Fibroblast of skin of left quadriceps (primary cell): ENCODE results near the gene PSMB1.

Source experiments
- DNase-seq, 2 experiments: peaks; one replicate each; pipeline ENCODE4 v3.0.0-alpha.2; 2013; ENCODE audit warnings: low read depth in 2 of 2

PSMB1 gene

DNA sequence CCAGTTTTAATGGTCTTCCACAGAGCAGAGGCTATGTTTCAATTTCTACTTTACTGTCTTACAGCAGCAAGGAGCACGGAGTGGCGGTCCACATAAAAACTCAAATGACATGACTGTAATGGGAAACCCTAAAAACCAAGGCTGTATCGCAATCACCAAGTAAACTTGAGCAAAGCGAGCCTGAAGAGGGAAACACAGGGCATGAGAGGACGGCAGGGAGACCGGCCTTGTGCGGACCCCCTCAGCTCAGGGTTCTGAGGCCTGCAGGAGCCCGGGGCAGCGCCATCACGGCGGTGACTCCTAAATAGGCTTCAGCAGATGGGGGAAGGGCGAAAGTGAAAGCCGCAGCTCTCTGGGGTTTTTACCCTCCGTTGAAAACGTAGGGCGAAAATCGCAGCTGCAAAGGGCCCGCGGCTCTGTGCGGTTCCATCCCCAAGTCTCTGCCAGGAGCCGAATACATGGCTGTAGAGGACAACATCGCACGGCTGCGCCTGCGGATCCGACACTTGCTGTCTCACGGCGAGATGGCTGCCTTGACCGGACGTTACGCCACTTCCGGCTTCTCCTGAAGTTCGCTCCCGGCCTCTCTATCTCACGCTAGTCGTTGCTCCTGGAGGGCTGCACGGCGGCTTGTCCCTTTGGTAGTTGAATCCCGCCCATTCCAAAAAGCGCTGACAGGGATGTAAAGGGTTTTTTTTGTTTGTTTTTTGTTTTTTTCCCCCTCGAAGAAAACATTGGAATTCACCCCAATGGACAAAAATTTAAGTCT is at the start of gene PSMB1:
Gene PSMB1, minus strand, starts transcription at position 543 of the 769 bp plus-strand sequence. Its CDS starts 65 bp downstream, at position 478.
- peak; percentile 80 to 85 for DNase-seq

DNA sequence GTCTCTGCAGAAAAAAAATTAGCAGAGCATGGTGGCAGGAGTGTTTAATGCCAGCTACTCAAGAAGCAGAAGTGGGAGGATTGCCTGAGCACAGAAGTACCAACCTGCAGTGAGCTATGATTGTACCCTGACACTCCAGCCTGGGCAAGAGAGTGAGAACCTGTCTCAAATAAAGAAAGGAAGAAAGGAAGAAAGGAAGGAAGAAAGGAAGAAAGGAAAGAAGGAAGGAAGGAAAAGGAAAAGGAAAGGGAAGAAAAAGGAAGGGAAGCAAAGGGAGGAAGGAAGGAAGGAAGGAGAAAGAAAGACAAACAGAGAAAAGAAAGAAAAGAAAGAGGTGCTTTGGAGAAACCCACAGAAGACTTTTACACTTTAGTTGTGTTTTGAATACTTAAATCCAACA is 44.2 kb upstream of the PSMB1 start:
- DNase-seq: no peak

DNA sequence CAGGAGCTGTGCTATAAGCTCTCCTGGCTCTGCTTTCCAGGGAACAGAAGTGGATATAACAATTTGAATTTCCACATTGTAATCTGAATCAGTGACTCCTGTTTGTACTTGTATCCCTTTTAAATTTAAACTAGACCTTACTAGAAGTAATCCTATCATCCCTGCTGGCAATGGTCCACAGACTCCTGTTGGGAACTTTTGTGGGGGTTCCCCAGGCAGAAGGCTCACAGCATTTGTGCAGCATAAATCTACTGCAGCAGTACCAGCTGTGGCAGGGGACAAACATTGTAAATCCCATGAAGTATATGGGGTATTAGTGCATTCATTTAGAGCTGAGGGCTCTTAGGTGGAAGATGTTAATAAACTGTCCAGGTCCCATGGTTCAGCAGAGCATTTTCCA is 43.3 kb upstream of the PSMB1 start:
- no peak for DNase-seq

DNA sequence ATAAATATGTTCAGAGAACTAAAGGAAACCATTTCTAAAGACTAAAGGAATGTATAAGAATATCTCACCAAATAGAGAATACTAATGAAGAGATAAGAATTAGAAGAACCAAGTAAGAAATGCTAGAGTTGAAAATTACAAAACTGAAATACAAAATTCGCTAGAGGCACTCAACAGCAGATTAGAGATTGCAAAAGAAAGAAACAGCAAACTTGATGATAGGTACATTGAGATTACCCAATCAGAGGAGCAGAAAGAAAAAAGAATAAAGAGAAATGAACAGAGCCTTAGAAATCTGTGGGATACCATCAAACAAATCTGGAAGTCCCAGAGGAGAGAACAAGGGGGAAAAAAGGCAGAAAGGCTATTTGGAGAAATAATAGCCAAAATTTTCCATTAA is 37.6 kb upstream of the PSMB1 start:
- no peak for DNase-seq

DNA sequence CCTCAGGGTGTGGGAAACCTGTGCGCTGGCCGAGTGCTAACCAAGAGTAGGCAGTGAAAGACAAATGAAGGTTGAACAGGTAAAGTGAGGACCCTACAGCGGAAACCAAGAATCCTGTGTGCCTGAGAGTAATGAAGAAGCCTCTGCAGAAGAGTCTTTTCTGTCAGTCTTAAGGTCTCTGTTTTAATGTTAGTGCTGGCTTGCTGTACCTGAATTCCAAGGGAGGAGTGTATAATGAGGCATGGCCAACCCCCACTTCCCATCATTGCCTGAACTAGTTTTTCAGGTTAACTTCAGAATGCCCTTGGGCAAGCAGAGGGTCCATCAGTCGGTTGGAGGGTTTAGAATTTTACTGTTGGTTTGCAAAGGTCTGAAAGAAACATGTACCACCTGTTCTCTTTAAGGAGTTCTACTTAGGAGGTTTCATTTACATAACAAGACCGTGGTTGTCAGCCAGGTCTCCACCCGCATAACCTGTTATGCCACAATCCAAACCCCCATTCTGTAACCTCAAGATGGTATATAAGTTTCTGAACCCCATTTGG is 31.9 kb upstream of the PSMB1 start:
- DNase-seq: no peak

DNA sequence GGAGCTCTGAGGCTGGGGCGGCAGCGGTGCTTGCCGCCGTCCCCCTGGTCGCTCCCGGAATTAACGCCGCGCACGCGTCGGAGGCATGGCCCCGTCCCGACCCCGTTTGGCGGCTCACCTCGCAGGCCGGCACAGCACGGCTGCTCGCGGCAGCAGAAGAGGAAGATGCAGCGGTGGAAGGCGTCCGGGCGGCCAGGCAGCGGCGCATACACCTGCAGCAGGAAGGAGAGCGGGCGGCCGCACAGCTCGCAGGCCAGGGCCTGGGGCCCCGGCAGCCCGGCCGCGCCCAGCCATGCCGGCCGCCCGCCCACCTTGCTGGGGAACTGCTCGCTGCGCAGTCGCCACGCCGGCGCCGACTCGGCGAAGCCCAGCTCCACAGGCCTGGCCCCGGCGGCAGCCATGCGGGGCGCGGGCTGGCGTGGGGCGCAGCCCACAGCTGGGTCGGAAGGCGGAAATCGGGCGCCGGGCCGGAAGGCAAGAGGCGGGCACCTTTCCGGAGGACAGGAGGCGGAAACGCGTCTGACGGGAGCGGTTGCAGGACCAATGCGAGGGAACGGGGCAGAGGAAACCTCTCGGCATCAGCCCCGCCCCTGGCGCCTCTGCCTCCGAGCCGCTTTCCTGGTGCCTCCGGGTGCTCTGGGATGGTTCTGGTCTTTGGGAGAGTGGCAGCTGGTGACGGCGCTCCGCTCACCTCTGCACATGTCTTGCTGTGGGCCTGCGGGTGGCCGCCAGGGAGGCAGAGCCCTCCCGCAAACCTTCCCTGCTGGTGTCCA is 31.3 kb upstream of the PSMB1 start, which contains the start of gene PDCD2:
Gene PDCD2, minus strand, starts transcription at position 457 of the 773 bp plus-strand sequence. Its CDS starts 56 bp downstream, at position 401.
- DNase-seq: peak; percentile 64 to 66

DNA sequence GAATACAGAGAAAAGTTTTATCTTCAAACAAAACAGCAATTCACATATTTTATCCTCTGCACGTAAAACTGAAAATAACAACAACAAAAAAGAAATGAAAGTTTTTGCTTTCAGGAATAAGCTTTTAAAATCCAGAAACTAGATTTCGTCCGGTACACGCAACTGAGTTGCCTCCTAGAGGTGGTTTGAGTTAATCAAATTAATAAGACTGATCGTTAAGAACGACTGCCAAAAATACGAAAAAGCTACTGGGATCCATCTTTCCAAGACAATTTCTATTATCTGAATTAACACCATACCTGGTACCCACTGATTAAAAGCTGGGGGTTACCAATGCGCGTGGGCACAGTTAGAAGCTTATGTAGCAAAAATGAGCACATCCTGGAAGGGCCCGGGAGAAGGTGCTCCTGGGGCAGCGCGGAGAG is 30.7 kb upstream of the PSMB1 start:
- no peak for DNase-seq

DNA sequence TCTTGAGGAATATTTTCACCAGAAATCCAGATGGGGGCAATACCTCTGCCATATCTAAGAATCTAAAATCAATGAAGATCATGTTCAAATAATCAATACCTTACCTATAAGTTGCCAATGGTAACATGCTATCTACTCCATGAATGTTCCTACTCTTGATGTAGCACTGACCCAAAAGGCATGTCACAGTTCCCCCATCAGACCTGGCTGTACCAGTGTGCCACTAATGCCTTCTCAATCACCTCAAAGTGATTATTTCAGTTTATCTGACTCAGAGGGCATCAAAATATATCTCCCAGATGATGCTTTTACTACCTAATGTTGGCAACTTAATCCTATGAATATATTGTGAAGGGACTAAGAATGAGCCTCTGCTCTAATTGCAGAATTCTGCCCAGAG is 25.8 kb upstream of the PSMB1 start:
- no peak for DNase-seq

DNA sequence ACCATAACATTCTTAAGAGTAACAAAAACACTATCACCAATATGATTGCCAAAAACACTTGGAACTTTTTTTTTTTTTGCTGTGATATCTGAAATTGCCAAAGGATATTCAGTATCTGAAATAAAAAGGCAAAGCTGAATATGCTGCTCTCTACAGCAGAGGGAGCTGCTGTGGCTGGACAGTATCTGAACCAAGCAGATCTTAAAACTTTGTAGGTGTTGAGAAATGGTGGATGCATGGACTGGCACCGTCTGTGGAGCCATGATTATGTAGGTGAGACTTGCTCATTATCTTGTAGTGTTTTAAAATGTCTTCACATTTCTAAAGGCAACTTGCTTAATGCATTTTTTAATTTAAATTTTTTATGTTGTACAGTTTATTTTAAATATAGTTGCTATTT is 22.1 kb upstream of the PSMB1 start:
- no peak for DNase-seq

DNA sequence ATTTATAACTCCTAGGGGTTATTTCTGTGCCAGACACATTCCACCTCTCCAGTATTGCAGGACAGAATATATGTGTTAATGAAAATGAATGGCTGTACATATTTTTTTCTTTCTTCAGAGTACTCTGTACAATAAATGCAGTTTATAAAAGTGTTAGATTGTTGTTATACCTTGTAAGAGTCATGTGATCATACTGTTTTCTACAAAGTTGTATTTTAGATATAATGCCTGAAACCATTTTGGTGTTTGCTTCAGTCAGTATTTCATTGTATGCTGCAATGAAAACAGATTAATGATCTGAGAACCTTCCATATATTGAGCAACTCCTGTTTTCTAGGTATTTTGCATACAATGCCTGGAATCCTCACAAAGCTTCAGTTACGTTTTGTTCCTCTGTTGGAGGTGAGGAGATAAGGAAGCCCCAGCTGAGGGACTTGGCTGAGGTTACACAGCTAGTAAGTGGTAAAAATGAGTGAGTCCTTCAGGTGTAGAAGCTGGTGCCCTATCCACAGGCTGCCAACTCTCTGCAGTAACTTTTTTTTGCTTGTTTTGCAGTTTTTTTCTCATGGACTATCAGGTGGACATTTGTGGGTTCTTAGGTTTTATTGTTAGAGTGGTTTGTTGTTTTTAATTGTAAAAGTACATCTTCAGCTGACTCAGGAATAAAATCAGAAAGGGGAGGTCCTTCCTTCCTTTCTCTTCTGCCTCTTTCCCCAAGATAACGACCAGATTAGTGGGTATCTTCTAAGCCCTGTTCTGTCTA is 19.8 kb upstream of the PSMB1 start:
- DNase-seq: no peak

DNA sequence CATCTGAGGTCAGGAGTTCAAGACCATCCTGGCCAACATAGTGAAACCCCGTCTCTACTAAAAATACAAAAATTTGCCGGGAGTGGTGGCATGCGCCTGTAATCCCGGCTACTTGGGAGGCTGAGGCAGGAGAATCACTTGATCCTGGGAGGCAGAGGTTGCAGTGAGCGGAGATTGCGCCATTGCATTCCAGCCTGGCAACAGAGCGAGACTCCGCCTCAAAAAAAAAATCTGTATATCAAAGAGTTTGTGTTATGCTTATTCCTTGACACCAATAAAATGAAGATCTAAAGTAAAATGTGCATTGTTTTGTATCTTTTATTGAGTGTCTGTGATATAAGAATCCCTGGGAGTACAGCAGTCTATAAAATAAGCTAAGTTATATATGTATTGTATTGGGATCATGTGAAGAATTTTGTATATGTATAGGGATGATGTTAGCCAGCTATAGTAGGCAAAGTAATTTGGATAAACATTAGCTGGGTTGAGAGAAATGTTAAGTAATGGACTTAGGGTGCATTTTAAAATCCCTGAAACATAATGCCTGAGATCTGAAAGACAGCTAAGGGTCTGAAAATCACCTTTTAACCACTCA is 11.9 kb upstream of the PSMB1 start:
- no peak for DNase-seq

DNA sequence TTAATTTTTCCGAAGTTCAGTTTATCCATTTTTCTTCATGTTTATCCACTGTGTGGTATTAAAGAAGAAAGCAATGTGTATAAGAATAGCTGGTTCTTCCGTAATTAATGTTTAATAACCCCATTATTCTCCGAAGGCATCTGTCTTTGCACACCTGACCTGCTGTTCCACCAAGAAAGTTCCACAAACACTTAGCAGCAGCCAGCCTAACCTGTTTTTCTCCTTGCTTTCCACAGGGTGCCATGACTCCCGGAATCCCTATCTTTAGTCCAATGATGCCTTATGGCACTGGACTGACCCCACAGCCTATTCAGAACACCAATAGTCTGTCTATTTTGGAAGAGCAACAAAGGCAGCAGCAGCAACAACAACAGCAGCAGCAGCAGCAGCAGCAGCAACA is 8.4 kb upstream of the PSMB1 start:
- no peak for DNase-seq

DNA sequence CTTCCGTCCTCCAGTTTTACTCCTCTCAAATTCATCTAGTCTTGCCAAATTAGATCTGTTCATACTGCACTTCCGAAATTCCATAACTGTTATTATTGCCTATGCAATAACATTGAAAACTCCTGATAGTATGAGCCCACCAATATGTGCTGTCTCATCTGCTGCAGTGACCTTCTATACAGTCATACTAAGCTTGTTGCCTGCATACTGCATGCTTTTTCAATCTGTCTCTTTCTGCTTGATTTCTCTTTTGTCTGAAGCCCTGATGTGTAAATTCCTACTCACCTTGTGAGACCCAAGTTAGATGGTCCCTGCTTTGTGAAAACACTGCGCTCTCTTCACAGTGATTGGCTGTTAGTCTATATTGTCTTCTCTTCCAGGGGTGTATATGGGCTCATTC is 2.2 kb upstream of the PSMB1 start:
- DNase-seq: no peak

DNA sequence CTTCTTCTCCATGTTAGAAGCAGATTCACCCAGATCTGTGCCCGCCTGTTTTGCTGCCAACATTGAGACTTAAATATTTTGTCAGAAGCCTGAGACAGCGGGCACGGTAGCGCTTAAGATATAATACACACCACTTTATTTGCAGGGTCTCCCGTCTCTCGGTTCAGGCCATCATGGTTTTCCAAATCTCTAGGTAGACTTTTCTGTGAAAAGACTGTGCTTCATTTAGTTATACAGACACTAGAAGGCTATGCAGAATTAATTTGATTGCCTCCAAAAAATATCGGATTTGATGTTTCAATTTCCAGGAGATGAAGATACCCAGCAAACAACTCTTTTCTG is 1.7 kb upstream of the PSMB1 start:
- no peak for DNase-seq

DNA sequence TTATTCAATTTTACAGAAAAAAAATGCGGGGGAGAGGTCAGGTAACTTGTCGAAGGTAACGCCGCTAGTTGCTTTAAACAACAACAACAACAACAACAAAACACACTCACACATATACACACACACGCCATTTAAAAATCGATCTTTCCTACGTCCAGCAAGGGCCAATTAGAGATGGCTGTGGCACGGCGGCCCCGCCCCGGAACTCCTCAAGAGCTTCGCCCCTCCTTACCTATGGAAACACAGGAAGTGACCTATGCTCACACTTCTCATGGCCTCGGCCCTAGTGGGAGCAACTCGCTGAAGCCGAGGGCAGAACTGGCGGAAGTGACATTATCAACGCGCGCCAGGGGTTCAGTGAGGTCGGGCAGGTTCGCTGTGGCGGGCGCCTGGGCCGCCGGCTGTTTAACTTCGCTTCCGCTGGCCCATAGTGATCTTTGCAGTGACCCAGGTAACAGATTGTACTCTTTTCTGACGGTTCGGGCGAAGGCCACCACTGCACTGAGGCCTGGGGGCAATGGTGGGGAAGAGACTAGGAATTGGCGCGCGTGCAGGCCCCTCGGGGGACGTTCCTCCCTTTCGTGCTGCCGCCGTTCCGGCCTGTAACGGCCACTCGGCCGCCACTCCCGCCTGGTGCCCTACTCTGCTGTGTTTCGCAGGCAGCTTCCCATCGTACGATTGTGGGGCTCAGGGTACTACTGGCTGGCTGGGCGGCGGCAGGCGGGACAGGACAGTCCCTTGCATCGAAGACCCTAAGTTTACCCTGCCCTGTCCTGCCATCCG is 1.1 kb upstream of the PSMB1 start, which contains the start of gene TBP:
Gene TBP, plus strand, starts transcription at position 357 of the 783 bp plus-strand sequence. CDS start 2,661 bp downstream, outside the sequence.
- peak; percentile 96 for DNase-seq

DNA sequence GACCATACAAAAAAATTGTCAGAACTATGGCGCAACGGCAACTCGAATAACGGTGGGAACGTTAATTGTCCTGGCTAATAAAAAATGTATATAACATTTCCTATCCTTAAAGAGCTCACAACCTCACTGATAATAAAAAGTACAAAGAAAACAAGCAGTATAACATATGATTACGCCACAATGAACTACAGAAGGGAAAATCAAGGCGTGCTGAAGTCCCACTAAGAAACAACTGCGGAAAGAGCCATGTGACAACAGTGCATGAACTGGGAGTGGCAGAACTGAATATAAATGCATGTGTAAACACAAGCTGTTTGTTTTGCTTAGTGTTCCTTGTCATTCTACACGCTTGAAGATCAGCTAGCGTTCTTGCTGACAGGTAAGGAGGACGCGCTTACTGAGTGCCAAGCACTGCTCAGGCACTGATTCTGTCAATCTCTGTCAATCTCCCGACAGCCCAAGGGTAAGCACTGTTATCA is 466 bp upstream of the PSMB1 start:
- no peak for DNase-seq

DNA sequence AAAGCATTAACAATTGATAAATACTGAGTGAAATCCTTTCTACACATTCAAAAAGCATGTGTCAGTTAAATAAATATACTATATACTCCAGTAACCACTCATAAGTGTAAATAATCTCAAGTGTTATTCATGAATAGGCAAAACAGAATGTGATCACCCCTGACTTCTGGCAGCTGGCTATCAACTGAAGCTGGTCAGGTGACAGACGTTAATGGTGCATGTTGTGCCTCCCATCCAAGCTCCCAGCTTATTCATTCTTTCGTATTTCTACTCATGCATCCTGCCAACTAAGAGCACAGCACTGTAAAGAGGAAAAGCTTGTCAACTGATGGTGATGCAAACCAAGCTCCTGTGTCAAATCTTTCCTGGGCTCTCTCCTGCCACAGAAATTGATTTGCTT is 7.7 kb downstream of the PSMB1 start:
- DNase-seq: no peak

DNA sequence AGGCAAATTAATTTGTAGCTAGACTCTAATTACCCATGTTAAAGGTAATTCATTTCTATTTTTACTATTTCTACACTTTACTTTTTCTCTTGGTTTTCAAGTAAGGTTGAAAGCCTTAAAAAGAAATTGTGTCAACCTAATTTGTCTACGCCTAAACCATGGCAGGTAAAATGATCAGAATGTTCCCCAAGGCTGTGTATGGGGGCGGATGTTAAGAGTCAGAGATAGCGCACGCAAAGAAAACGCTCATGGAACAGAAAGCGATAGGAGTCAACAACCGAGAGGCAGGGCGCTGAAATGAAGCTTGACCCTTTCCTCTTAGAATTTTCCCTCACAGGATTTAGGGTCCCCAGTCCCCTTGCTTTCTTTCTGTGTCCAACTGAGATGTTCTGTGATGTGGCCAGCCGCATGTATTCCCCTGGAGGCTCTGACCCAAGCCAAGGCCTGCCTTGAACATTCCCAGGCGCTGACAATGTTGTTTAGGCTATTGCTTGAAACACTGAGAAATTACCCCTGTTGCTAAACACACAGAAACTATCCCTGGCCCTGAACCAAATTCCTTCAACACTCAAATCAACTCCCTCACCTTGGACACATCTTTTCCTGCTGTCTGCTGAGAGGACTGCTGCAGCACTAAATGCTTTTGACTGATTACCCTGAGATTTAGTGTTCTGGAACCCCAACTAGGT is 10.9 kb downstream of the PSMB1 start:
- DNase-seq: no peak

DNA sequence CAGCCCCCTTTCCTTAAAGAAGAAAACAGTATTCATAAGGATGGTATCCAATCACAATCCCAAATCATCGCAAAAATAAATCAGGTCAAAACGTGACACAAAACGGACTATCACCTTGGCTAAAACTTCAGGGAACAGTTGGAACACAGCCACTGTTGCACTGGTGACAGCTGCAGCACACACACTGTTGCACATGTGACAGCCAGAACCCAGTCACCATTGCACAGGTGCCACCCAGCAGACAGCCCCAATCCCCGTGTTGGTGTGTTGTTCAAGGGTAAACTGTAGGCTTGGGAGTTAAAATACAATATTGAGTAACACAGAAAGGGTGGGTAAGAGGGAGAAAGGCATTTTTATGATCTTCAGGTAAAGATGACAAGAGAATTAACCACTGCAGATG is 15.8 kb downstream of the PSMB1 start:
- DNase-seq: no peak

DNA sequence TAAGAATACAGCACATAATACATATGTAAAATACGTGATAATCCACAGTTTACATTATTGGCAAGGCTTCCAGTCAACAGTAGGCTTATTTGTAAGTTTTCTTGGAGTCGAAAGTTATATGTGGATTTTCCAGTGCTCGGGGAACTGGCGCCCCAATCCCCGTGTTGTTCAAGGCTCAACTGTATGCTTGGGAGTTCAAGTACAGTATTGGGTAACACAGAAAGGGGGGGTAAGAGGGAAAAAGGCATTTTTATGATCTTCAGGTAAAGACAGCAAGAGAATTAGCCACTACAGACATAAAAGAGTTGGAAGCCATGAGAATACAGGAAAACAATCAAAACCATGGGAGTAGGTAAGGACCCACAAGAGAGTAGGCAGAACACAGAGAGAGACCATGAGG is 16.4 kb downstream of the PSMB1 start:
- no peak for DNase-seq
